Tibial nerve (tissue), 4 donors: ENCODE results near the gene ATP5MC2. TPM values are rescaled to one million over a fixed set of nuclear protein-coding genes. Genes with fewer than 3 reads are reported as not detected.
"Not testable (repeated sequence)": the region's sequence is repeated elsewhere in the genome, so short reads cannot be mapped to it uniquely, and the experiment has no call there.

Source experiments
- DNase-seq, 2 donors: peaks; one replicate each; pipeline ENCODE4 v3.0.0-alpha.2; 2019; ENCODE audit warnings: low spot score in 2 of 2
- H3K27ac ChIP-seq, 4 donors: fragments of 200-600 bp; sonication (generic) in 3 of 4; one replicate each; pipeline ENCODE4 v1.5.1; 2017 to 2019; ENCODE audit warnings: mild to moderate bottlenecking in 1 of 4
- H3K27me3 ChIP-seq, 2 donors: fragments of 200-600 bp; sonication (generic) in 1 of 2; one replicate each; pipeline versions ENCODE4 v1.5.1 to v1.6.0; 2017 to 2019
- H3K36me3 ChIP-seq, 3 donors: fragments of 200-600 bp; sonication (generic); one replicate each; pipeline ENCODE4 v1.5.1; 2018 to 2019
- H3K4me1 ChIP-seq, 4 donors: fragments of 200-600 bp; sonication (generic) in 3 of 4; one replicate each; pipeline ENCODE4 v1.5.1; 2017 to 2019
- H3K4me3 ChIP-seq, 4 donors: fragments of 200-600 bp; sonication (generic) in 3 of 4; one replicate each; pipeline ENCODE4 v1.5.1; 2017 to 2019; ENCODE audit warnings: mild to moderate bottlenecking in 1 of 4, moderate library complexity in 1 of 4
- H3K9me3 ChIP-seq, 4 donors: fragments of 200-600 bp; sonication (generic) in 3 of 4; one replicate each; pipeline ENCODE4 v1.5.1; 2017 to 2019
- CTCF ChIP-seq, 5 experiments: fragments of 200-600 bp in 3 of 5; fragments of 450-650 bp in 2 of 5; sonication (generic) in 3 of 5; IDR thresholded peaks; one replicate each; pipeline ENCODE4 v1.5.1; 2016 to 2019; ENCODE audit warnings: antibody characterized with exemption in 5 of 5, mild to moderate bottlenecking in 3 of 5, moderate library complexity in 2 of 5
- EP300 ChIP-seq, 2 donors: sonication (generic); formaldehyde crosslinking; IDR thresholded peaks; one replicate each; pipeline ENCODE4 v1.6.1; 2017; ENCODE audit warnings: antibody characterized with exemption in 2 of 2, mild to moderate bottlenecking in 1 of 2
- POLR2A ChIP-seq, 2 donors: fragments of 450-650 bp; IDR thresholded peaks; one replicate each; pipeline ENCODE4 v1.6.1; 2017; ENCODE audit warnings: antibody characterized with exemption in 2 of 2, mild to moderate bottlenecking in 2 of 2, moderate library complexity in 2 of 2
- WGBS, 2 donors: methylation state at CpG; one replicate each; pipeline ENCODE4 v1.1.5; 2018; 5-methylcytosine and 5-hydroxymethylcytosine counted together
- total RNA-seq, 4 donors: library from RNA; depleted of rRNA; stranded (reverse); fragments of >200 nt; gene quantifications; one replicate each; pipeline ENCODE4 v1.1.0, GENCODE V29; 2016

ATP5MC2 gene
- total RNA-seq, 4 donors from 2014 or later = 191 to 223 (median 208) TPM

DNA sequence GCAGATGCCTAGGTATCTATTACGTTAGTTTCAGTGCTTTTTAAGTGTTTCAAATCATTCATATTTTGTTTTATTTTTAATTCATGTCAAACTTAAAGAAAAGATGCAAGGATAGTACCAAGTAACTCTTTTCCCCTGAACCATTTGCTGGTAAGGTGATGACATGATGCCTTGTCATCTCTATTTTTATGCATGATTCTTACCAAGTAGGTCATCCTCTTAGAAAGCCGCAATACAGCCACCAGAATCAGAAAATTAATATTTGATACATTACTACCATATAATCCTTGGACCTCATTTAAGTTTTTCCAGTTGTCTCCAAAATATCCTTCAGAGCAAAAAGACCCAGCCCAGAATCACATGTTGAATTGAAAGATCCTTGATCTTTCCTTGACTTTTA, 22.3 kb downstream of the ATP5MC2 start:
- H3K4me1 ChIP-seq = peaks cover 0 to 14% (median 7%) of the 10 kb centered on the region in 4 donors
- H3K36me3 ChIP-seq = no peaks in the 10 kb centered on the region
- H3K27me3 ChIP-seq = no peaks in the 10 kb centered on the region
- H3K9me3 ChIP-seq = no peaks in the 10 kb centered on the region
- WGBS, 2 donors = 90 to 92% methylated on average over 2 of the region's 2 CpGs
- H3K4me3 ChIP-seq = no peak overlapping the region
- DNase-seq = no peak
- no peak overlapping the region for H3K27ac ChIP-seq
- TF ChIP-seq CTCF (IDR thresholded peaks at IDR 0.05) = no peak
- no peak for TF ChIP-seq EP300 (IDR thresholded peaks at IDR 0.05)
- TF ChIP-seq POLR2A (IDR thresholded peaks at IDR 0.05) = no peak

DNA sequence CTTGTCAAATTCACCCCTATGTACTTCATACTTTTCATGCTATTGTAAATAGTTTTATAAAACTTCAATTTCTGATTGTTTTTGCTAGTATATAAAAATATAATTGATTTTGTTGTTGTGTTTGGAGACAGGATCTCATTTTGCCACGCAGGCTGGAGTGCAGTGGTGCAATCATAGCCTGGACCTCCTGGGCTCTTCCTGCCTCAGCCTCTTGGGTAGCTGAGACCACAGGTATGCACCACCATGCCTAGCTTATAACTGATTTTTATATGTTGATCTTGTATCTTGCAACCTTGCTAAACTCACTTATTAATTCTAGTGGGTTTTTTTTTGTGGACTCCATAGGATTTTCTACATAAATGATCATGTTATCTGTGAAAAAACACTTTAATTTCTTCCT, 23.5 kb downstream of the ATP5MC2 start:
- Histone ChIP-seq H3K27ac (no peak overlapping the region), H3K9me3 (no peaks in the 10 kb centered on the region), H3K36me3 (no peaks in the 10 kb centered on the region), H3K4me1 (peaks cover 0 to 2% (median 0%) of the 10 kb centered on the region in 4 donors), H3K27me3 (no peaks in the 10 kb centered on the region), H3K4me3 (no peak overlapping the region)
- TF ChIP-seq CTCF (IDR thresholded peaks at IDR 0.05) (no peak), POLR2A (IDR thresholded peaks at IDR 0.05) (no peak), EP300 (IDR thresholded peaks at IDR 0.05) (no peak)
- DNase-seq = no peak
- WGBS, 2 donors = 67 to 90% methylated on average over 1 of the region's 1 CpG

DNA sequence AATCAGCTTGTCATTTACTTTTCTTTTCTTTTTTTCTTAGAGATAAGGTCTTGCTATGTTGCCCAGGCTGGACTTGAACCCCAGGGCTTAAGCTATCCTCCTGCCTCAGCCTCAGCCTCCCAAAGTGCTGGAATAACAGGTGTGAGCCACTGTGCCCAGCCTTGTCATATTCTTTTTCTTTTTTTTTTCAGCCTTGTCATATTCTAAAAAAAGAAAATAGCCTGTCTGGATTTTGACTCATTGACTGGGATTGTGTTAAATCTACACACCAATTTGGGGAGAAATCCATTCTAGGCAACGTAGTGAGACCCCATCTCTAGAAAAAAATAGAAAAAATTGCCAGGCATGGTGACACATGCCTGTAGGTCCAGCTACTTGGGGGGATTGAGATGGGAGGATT, 24.1 kb downstream of the ATP5MC2 start:
- TF ChIP-seq CTCF (IDR thresholded peaks at IDR 0.05) (no peak), EP300 (IDR thresholded peaks at IDR 0.05) (no peak), POLR2A (IDR thresholded peaks at IDR 0.05) (no peak)
- DNase-seq = no peak
- Histone ChIP-seq H3K27me3 (no peaks in the 10 kb centered on the region), H3K4me1 (no peaks in the 10 kb centered on the region), H3K9me3 (no peaks in the 10 kb centered on the region), H3K4me3 (no peak overlapping the region), H3K27ac (no peak overlapping the region), H3K36me3 (no peaks in the 10 kb centered on the region)
- 66 to 69% methylated on average over 1 of the region's 1 CpG for WGBS, 2 donors

GRCh38 chr12:53646300-53646699, 29.6 kb downstream of the ATP5MC2 start:
- not testable (repeated sequence) for H3K4me1 ChIP-seq, H3K27ac ChIP-seq, H3K4me3 ChIP-seq, H3K9me3 ChIP-seq, DNase-seq, H3K27me3 ChIP-seq, H3K36me3 ChIP-seq
- 78 to 83% methylated on average over 4 of the region's 4 CpGs for WGBS, 2 donors

- no peaks in the 10 kb centered on the region for H3K4me1 ChIP-seq
- H3K36me3 ChIP-seq = no peaks in the 10 kb centered on the region
- 71 to 77% methylated on average over 3 of the region's 3 CpGs for WGBS, 2 donors
- DNase-seq = no peak
- no peaks in the 10 kb centered on the region for H3K9me3 ChIP-seq
- H3K27ac ChIP-seq = no peak overlapping the region
- no peak for TF ChIP-seq CTCF (IDR thresholded peaks at IDR 0.05)
- TF ChIP-seq POLR2A (IDR thresholded peaks at IDR 0.05) = no peak
- TF ChIP-seq EP300 (IDR thresholded peaks at IDR 0.05) = no peak
- H3K4me3 ChIP-seq = no peak overlapping the region
- H3K27me3 ChIP-seq = no peaks in the 10 kb centered on the region
These were observed 30.7 kb downstream of the ATP5MC2 start for GRCh38 chr12:53645165-53645564.

GRCh38 chr12:53644133-53644532, 31.8 kb downstream of the ATP5MC2 start:
- H3K4me1 ChIP-seq = no peaks in the 10 kb centered on the region
- TF ChIP-seq POLR2A (IDR thresholded peaks at IDR 0.05) = no peak
- TF ChIP-seq CTCF (IDR thresholded peaks at IDR 0.05) = no peak
- TF ChIP-seq EP300 (IDR thresholded peaks at IDR 0.05) = no peak
- H3K27me3 ChIP-seq = no peaks in the 10 kb centered on the region
- DNase-seq = no peak
- H3K4me3 ChIP-seq = no peak overlapping the region
- H3K27ac ChIP-seq = no peak overlapping the region
- no peaks in the 10 kb centered on the region for H3K9me3 ChIP-seq
- 83 to 90% methylated on average over 3 of the region's 3 CpGs for WGBS, 2 donors
- no peaks in the 10 kb centered on the region for H3K36me3 ChIP-seq
